Globus pallidus (tissue), 1 donor: ENCODE results near the gene PDHX.
"Not testable (repeated sequence)": the region's sequence is repeated elsewhere in the genome, so short reads cannot be mapped to it uniquely, and the experiment has no call there.

Experiments used
- DNase-seq: peaks from one replicate; pipeline ENCODE4 v3.0.0-alpha.2; 2015; ENCODE audit warnings: low spot score

Gene PDHX

DNA sequence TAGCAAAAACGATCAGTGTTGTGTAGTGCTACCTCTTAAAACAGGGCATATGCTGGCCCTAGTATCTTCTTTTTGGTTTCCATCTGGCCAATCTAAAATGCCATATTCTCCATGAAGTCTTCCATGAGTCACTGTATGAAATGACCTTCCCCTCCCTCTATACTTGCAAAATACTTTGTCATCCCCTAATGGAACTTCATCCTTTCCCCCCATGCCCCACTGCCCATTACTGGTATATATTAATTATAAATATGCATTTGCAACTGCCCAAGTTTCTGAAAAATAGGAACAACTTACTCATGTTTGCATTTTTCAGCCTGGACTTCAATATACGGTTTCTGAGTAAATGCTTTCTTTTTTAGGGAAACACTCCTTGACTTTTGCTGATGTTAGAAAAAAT, 4.7 kb upstream of the PDHX start:
- no peak for DNase-seq

- DNase-seq = not testable (repeated sequence)
Measured at GRCh38 chr11:34913556-34913955, 2.9 kb upstream of the PDHX start.

DNA sequence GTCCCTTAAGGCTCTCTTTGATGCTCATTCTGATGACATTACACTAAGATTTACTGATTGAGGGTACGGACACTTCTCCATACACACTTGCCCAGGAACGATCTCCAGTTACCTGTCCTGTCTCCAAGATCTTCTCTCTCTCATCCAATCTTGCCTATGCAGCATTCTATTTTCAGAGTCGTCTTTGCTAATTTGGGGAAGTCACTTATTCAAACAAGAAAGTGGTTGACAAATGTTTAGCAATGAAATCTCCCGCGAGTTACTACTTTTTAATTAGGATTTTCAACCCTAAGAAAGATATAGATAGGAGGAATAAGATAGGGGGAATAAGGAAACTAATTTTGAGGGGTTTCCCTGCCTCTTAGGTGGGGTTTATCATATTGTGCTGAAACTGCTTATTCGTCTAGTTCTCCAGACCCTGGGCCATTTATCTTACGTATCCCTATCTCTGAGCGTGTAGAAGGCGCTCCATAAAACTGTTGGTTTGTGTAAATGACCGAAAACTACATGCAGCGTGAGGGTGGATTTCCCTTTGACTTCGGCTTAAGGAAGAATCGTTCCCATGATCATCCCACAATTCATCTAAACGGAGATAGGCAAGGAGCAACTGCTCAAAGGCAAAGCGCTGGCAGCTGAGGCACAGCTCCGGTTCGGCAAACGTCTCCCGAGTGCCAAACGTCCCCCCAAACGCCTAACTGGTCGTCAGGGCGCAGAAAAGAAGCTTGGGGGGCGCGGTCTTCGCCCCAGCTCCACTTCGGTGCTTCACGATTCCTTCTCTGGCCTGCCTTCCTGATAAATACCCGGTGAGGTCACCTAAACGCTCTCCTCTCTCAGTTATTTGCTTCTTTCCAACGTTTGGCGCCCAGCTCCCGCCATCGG, 1.0 kb upstream of the PDHX start:
- peak; percentile 33 for DNase-seq

GRCh38 chr11:34916843-34917770, 689 bp downstream of the PDHX start:
- DNase-seq = no peak

DNA sequence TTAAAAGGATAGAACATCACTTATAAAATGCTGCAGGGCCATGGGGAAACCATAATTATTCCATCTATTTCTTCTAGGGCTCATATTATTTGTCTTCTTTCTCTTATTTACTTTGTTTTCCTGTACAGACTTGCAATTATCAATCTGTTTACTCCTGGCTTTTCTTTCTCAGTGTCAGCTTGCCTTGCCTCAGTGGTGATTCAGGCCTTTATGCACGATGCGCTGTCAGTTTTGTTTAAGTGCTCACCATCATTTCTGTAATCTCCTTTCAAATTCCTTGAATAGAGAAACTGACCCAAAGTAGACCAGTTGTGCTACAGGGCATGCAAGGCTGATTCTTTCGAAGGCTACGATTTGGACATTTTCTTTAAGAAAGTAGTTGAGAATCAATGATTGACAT, 4.7 kb downstream of the PDHX start:
- DNase-seq = no peak

DNA sequence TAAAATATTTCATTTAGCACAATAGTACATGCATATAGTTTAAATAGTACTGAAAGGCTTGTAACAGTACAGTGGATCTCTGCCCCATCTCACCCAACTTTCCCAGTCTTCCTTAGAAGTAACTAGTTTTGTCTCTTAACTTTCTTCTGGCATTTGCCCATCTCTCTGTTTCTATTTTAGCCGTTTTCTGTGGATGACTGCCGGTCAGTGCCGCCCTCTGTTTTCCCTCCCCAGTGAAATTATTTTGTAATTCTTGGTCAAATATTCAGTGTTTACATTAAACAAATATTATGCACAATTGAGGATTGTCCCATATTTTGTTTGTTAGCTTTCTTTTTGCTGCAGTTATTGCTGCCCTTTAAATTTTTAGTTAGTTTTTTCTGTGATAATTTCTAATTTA, 8.3 kb downstream of the PDHX start:
- DNase-seq = no peak

- peak; percentile 63 for DNase-seq
Measured at GRCh38 chr11:34926101-34926830, 9.8 kb downstream of the PDHX start.

DNA sequence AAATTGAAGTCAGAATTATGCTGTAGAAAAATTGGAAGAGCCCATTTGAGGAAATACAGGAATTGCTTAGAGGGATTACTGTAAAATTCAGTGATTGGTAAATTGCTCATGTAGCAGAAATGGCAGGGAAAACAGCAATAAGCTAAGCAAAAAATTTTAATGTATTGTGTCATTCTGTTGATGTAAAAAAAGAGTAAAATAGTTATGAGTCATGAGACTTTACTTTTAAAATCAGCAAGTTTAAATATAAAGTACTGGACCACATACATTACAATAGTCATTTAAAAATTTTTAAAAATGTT, 10.4 kb downstream of the PDHX start:
- DNase-seq = no peak

DNA sequence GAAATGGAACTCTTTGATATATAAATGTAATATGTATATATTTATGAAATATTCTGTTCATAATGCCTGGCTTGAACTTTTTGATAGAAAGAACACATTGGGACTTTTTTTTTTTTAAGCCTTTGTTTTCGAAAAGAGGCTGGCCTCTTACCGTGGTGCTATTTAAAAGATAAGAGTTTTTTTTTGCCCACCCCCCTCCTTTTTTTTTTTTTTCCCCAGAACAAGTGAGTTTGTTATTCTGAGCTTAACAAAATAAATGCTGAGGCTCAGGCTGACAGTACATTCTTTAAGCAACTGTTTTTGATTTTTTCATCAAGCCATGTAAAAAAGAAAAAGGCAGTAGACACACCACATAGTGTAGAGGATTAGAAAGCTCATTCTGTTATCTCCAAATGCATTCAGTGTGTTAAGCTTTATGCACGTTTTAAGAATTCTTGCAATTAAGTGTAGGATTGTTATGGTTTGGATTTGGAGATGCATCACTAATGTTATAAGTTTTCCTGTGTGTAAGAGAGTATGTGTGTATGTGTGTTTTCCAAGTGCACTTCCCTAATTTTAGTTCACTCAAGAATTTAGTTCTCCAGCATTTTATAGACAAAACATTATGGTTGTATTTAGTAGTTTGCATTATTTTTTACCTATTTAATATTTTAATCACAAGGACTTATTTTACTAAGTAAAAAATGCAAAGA, 12.0 kb downstream of the PDHX start:
- DNase-seq = no peak

GRCh38 chr11:34928960-34929680, 12.7 kb downstream of the PDHX start:
- no peak for DNase-seq

GRCh38 chr11:34929794-34930763, 13.7 kb downstream of the PDHX start:
- no peak for DNase-seq

DNA sequence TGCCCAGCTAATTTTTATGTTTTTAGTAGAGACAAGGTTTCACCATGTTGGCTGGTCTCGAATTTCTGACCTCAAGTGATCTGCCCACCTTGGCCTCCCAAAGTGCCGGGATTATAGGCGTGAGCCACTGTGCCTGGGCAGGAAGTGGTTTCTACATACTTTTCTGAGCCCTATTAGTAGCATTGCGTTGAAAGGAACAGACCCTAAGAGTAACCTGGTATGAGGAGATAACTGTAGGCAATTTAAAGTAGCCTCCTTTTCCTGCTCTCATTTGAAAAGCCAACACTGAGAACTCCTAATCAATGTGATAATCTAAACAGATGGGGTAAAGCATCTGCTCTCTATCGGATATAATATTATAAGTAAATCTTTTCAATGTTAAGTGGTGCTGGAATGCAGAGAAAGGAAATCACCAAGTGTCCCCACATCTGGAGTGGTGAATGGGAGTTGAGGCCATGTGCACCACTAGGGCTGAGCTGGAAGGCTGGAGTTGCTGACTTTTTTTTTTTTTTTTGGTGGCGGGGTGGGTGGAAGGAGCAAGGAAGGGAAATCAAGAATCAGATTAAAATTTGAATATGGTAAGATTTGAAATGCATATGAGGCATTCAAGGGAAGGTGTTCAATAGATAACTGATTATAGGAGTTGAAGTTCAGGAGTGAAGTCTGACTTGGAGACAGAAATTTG, 20.7 kb downstream of the PDHX start:
- no peak for DNase-seq

GRCh38 chr11:34938611-34939010, 22.2 kb downstream of the PDHX start:
- DNase-seq = no peak

GRCh38 chr11:34940026-34940677, 23.7 kb downstream of the PDHX start:
- no peak for DNase-seq

DNA sequence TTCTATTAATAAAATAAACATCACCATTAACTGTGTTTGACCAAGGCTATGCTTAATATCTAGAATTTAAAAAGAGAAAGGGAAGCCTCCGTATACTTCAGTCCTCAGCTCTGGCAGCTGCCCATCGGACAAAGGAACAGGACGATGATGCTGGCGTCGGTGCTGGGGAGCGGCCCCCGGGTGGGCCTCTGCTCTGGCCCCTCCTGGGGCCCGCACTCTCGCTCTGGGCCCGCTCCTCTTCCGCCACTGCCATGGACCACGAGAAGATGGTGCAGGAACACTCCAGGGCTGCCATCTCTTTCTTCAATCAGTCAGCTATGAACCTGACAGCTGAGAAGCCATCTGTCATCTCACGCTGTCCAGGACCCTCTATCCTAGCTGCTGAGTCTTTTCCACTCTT, 25.3 kb downstream of the PDHX start:
- DNase-seq = no peak

DNA sequence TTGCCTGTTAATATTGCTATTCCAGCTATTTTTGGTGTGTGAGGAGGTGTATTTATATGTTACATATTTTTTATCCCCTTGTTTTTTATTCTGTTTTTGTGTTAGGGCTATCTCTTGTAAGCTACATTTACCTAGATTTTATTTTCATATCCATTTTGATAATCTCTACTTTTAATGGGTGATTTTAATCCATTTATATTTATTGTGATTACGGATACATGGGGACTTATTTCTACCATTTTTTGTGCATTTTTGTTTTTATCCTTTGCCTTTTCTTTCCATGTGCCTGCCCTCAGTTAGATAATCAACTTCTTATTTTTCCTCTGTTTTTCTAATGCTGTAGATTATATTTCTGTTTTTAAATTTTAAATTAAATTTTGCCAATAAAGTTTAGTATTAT, 28.3 kb downstream of the PDHX start:
- DNase-seq = no peak

GRCh38 chr11:34948696-34949095, 32.3 kb downstream of the PDHX start:
- no peak for DNase-seq

DNA sequence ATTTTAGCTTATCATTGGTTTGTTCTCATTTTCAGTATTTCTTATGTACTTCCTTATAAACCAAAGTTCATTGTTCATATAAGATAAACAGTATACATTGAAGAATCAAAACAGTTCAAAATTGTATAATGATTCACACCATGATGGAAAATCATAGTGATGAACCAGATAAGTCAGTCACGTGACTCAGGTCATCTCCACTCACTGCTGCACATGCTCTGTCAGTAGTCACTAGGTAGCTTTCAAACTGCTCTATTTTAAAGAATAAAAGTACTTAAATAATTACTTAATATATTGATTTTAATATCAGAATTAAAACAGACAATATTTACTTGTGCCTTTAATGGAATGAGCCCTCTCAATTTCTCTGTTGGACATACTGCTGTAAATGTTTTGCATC, 37.5 kb downstream of the PDHX start:
- DNase-seq = no peak

DNA sequence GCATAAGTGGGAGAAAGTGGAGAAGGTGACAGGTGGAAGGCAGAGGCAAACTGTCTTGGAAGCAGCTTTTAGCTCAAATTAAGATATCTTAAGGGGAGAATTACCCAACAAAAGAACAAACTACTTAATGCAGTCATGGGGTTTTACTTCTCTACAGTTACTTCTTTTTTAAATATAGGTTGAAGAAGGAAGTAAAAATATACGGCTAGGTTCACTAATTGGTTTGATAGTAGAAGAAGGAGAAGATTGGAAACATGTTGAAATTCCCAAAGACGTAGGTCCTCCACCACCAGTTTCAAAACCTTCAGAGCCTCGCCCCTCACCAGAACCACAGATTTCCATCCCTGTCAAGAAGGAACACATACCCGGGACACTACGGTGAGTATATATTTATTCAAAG, 40.8 kb downstream of the PDHX start:
- DNase-seq = no peak
